Right cardiac atrium (tissue), 5 donors: ENCODE results near the gene CIROP. TPM values are rescaled to one million over a fixed set of nuclear protein-coding genes. Genes with fewer than 3 reads are reported as not detected.

Source experiments
- ATAC-seq, 2 donors: fragments of 200-7000 bp; cut with Tn5 transposase; one replicate each; pipeline versions ENCODE4 v1.8.0 to v1.9.1; 2020; ENCODE audit warnings: moderate library complexity in 2 of 2, mild to moderate bottlenecking in 1 of 2
- DNase-seq, 3 donors: peaks; one replicate each; pipeline ENCODE4 v3.0.0-alpha.2; 2020
- H3K27ac ChIP-seq: one replicate; pipeline ENCODE4 v1.5.1; 2013; ENCODE audit warnings: mild to moderate bottlenecking, low read length, control low read depth, moderate library complexity
- H3K27me3 ChIP-seq: one replicate; pipeline ENCODE4 v1.6.1; 2013; ENCODE audit not compliant: control insufficient read depth, insufficient read depth
- H3K4me1 ChIP-seq: one replicate; pipeline ENCODE4 v1.6.1; 2013; ENCODE audit warnings: low read length; ENCODE audit not compliant: control insufficient read depth, insufficient read depth
- H3K4me3 ChIP-seq: one replicate; pipeline ENCODE4 v1.5.1; 2013; ENCODE audit warnings: low read length, control low read depth
- H3K9me3 ChIP-seq: one replicate; pipeline ENCODE4 v1.6.1; 2013; ENCODE audit warnings: low read length; ENCODE audit not compliant: control insufficient read depth
- WGBS: extraction: QIAGEN DNeasy Blood & Tissue Kit; methylation state at CpG from one replicate; pipeline ENCODE4 v1.1.7; 2013; 5-methylcytosine and 5-hydroxymethylcytosine counted together
- intact Hi-C, 4 donors: fragments of 100-400 bp; cut with DNase I; formaldehyde crosslinking; loops; one replicate each; pipeline versions ENCODE4 v1.11.0 to v1.14.0; 2022 to 2023
- polyA plus RNA-seq: library from polyadenylated mRNA; stranded (reverse); fragments of 200-250 nt; gene quantifications from one replicate; pipeline ENCODE4 v1.2.3, GENCODE V29; 2013
- total RNA-seq, 4 donors: library from RNA; stranded (reverse); fragmentation: NEBNext Ultra II Directional; extraction: Animal tissue kit (Norgen Biotek cat#: 25700); gene quantifications; one replicate each; pipeline ENCODE4 v1.2.1, GENCODE V29; 2021
- donor health status: healthy with polysubstance abuse.
- donor health status: DM: no; HTN: yes; CAD: no.
- donor health status: DM: no; HTN: no; CAD: no.
- donor health status: DM: no; HTN: yes; CAD: no; lungs with severe emphysema.
- donor health status: DM: yes; HTN: yes; CAD: no.

CIROP gene
- total and polyA plus RNA-seq, 5 donors = not detected

GRCh38 chr14:23129759-23130316, 25.0 kb upstream of the CIROP start:
- DNase-seq (no peak), ATAC-seq (no peak)
- H3K4me3 ChIP-seq = no peak overlapping the region
- no peaks in the 10 kb centered on the region for H3K4me1 ChIP-seq
- intact Hi-C loops = loop anchor here in 1 of 4 donors (10.0 kb wide), 1 partner anchor 165 kb away; no protein-coding TSS in a partner anchor
- no peaks in the 10 kb centered on the region for H3K9me3 ChIP-seq
- no peaks in the 10 kb centered on the region for H3K27me3 ChIP-seq
- 90% methylated on average over 7 of the region's 7 CpGs for WGBS
- no peak overlapping the region for H3K27ac ChIP-seq

GRCh38 chr14:23128969-23129758, 24.4 kb upstream of the CIROP start:
- WGBS = 81% methylated on average over 7 of the region's 7 CpGs
- intact Hi-C loops = loop anchor here in 1 of 4 donors (10.0 kb wide), 1 partner anchor 166 kb away; no protein-coding TSS in a partner anchor
- no peak for DNase-seq
- Histone ChIP-seq H3K27me3 (no peaks in the 10 kb centered on the region), H3K4me1 (no peaks in the 10 kb centered on the region), H3K27ac (no peak overlapping the region), H3K4me3 (no peak overlapping the region), H3K9me3 (no peaks in the 10 kb centered on the region)
- no peak for ATAC-seq

GRCh38 chr14:23127861-23128260, 23.1 kb upstream of the CIROP start:
- Histone ChIP-seq H3K27ac (no peak overlapping the region), H3K27me3 (no peaks in the 10 kb centered on the region), H3K4me1 (peaks cover 3% of the 10 kb centered on the region), H3K9me3 (no peaks in the 10 kb centered on the region), H3K4me3 (no peak overlapping the region)
- intact Hi-C loops = loop anchor here in 1 of 4 donors (10.0 kb wide), 1 partner anchor 167 kb away; no protein-coding TSS in a partner anchor
- WGBS = 90% methylated on average over 3 of the region's 3 CpGs
- no peak for ATAC-seq
- DNase-seq = no peak

GRCh38 chr14:23126548-23127278, 21.9 kb upstream of the CIROP start:
- 88% methylated on average over 8 of the region's 8 CpGs for WGBS
- Histone ChIP-seq H3K27me3 (no peaks in the 10 kb centered on the region), H3K27ac (no peak overlapping the region), H3K4me1 (peaks cover 3% of the 10 kb centered on the region), H3K4me3 (no peak overlapping the region), H3K9me3 (no peaks in the 10 kb centered on the region)
- intact Hi-C loops = loop anchor here in 1 of 4 donors (10.0 kb wide), 1 partner anchor 168 kb away; no protein-coding TSS in a partner anchor
- DNase-seq (no peak), ATAC-seq (no peak)

GRCh38 chr14:23125933-23126524, 21.2 kb upstream of the CIROP start:
- 58% methylated on average over 9 of the region's 9 CpGs for WGBS
- Histone ChIP-seq H3K27ac (no peak overlapping the region), H3K4me1 (peaks cover 3% of the 10 kb centered on the region), H3K4me3 (no peak overlapping the region), H3K9me3 (no peaks in the 10 kb centered on the region), H3K27me3 (no peaks in the 10 kb centered on the region)
- ATAC-seq (no peak), DNase-seq (no peak)
- intact Hi-C loops = loop anchor here in 1 of 4 donors (10.0 kb wide), 1 partner anchor 169 kb away; no protein-coding TSS in a partner anchor

GRCh38 chr14:23125011-23125410, 20.2 kb upstream of the CIROP start:
- 72% methylated on average over 3 of the region's 3 CpGs for WGBS
- DNase-seq (no peak), ATAC-seq (no peak)
- Histone ChIP-seq H3K27me3 (no peaks in the 10 kb centered on the region), H3K9me3 (no peaks in the 10 kb centered on the region), H3K4me1 (peaks cover 3% of the 10 kb centered on the region), H3K27ac (no peak overlapping the region), H3K4me3 (no peak overlapping the region)
- intact Hi-C loops = loop anchor here in 1 of 4 donors (10.0 kb wide), 1 partner anchor 170 kb away; no protein-coding TSS in a partner anchor

- 86% methylated on average over 13 of the region's 13 CpGs for WGBS
- Histone ChIP-seq H3K4me3 (no peak overlapping the region), H3K27ac (no peak overlapping the region), H3K4me1 (peaks cover 3% of the 10 kb centered on the region), H3K27me3 (no peaks in the 10 kb centered on the region), H3K9me3 (no peaks in the 10 kb centered on the region)
- no peak for ATAC-seq
- intact Hi-C loops = loop anchor here in 1 of 4 donors (10.0 kb wide), 1 partner anchor 170 kb away; no protein-coding TSS in a partner anchor
- DNase-seq = no peak
These were observed 19.7 kb upstream of the CIROP start for GRCh38 chr14:23124337-23124954.

GRCh38 chr14:23123419-23123818, 18.6 kb upstream of the CIROP start:
- DNase-seq = peak; percentile 78 to 90 (median 88)
- H3K4me3 ChIP-seq = no peak overlapping the region
- intact Hi-C loops = loop anchor here in 1 of 4 donors (10.0 kb wide), 1 partner anchor 171 kb away; no protein-coding TSS in a partner anchor
- WGBS = 34% methylated on average over 8 of the region's 8 CpGs
- peak; percentile 69 to 70 for ATAC-seq
- no peak overlapping the region for H3K27ac ChIP-seq
- H3K27me3 ChIP-seq = no peaks in the 10 kb centered on the region
- H3K4me1 ChIP-seq = peaks cover 3% of the 10 kb centered on the region
- no peaks in the 10 kb centered on the region for H3K9me3 ChIP-seq

GRCh38 chr14:23122086-23122485, 17.3 kb upstream of the CIROP start:
- H3K27ac ChIP-seq = no peak overlapping the region
- no peak for DNase-seq
- H3K4me3 ChIP-seq = no peak overlapping the region
- ATAC-seq = no peak
- H3K9me3 ChIP-seq = no peaks in the 10 kb centered on the region
- intact Hi-C loops = loop anchor here in 1 of 4 donors (10.0 kb wide), 1 partner anchor 173 kb away; no protein-coding TSS in a partner anchor
- H3K27me3 ChIP-seq = no peaks in the 10 kb centered on the region
- H3K4me1 ChIP-seq = peaks cover 3% of the 10 kb centered on the region
- WGBS = 86% methylated on average over 6 of the region's 6 CpGs

- intact Hi-C loops = loop anchor here in 3 of 4 donors (1.0 to 10.0 kb wide), 3 partner anchors 65 to 173 kb away; no protein-coding TSS in a partner anchor
- WGBS = 24% methylated on average over 6 of the region's 6 CpGs
- peak in 2 of 3 donors; percentile 53 to 77 for DNase-seq
- Histone ChIP-seq H3K4me1 (peaks cover 3% of the 10 kb centered on the region), H3K9me3 (no peaks in the 10 kb centered on the region), H3K27me3 (no peaks in the 10 kb centered on the region), H3K4me3 (no peak overlapping the region), H3K27ac (no peak overlapping the region)
- ATAC-seq = peak; percentile 44 to 71
These were observed 16.6 kb upstream of the CIROP start for GRCh38 chr14:23121361-23121771.
